ENCODE data around the gene CCDC107.

CCDC107 gene

GRCh38 chr9:35664531-35665470 lies 6.7 kb downstream of the CCDC107 start, which contains the start of gene ARHGEF39:
Gene ARHGEF39 (minus strand): TSS chr9:35665195. CDS start chr9:35665169, 26 bp downstream.
- peak; percentile 61 for DNase-seq (ENCODE audit: low read depth)
- H3K4me3 ChIP-seq (ENCODE audit: control insufficient read depth, low read depth, low read length) = peak within 1 kb of the TSS; percentile 67
- no peak for TF ChIP-seq CTCF (conservative IDR thresholded peaks at IDR 0.05; ENCODE audit: control insufficient read depth, insufficient read depth, low read depth, low read length)

DNA sequence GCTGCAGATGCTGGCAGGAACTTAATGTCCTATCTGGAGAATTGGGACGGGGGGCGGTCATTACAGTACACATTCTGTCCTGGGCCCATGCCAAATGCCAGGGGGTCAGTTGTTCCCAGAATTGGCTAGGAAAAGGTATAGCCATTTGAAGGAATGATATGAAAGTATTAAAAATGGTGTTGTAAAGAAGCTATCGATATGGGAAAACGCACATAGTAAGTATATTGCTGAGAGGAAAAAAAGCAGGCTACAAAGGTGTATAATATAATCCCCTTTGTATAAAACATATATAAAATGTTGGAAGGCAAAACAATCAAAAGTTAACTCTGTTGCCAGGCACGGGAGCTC lies 7.4 kb downstream of the CCDC107 start:
- peak overlapping the region; percentile 67 for H3K4me3 ChIP-seq (ENCODE audit: control insufficient read depth, low read depth, low read length)
- DNase-seq (ENCODE audit: low read depth) = no peak
- TF ChIP-seq CTCF (conservative IDR thresholded peaks at IDR 0.05; ENCODE audit: control insufficient read depth, insufficient read depth, low read depth, low read length) = no peak

DNA sequence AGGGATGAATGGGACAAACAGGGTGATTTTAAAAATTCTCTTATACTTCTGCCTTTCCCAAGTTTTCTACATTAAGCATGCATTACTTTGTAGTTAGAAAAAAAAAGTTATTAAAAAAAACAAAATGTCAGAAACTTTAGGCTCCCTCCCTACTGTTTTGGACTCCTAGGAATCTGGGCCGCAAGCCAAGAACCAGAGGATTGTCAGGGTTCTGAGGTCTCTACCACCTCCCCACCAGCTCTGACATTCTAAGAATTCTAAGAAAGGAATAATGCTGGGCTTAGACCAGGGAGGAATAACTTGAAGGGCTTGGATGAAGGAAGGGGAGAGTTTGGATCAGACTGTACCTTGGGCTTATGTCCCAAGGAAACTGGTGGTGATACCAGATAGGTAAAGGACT lies 8.0 kb downstream of the CCDC107 start:
- no peak for TF ChIP-seq CTCF (conservative IDR thresholded peaks at IDR 0.05; ENCODE audit: control insufficient read depth, insufficient read depth, low read depth, low read length)
- H3K4me3 ChIP-seq (ENCODE audit: control insufficient read depth, low read depth, low read length) = no peak overlapping the region
- no peak for DNase-seq (ENCODE audit: low read depth)

GRCh38 chr9:35666549-35666948 lies 8.5 kb downstream of the CCDC107 start:
- H3K4me3 ChIP-seq (ENCODE audit: control insufficient read depth, low read depth, low read length) = no peak overlapping the region
- no peak for TF ChIP-seq CTCF (conservative IDR thresholded peaks at IDR 0.05; ENCODE audit: control insufficient read depth, insufficient read depth, low read depth, low read length)
- no peak for DNase-seq (ENCODE audit: low read depth)

DNA sequence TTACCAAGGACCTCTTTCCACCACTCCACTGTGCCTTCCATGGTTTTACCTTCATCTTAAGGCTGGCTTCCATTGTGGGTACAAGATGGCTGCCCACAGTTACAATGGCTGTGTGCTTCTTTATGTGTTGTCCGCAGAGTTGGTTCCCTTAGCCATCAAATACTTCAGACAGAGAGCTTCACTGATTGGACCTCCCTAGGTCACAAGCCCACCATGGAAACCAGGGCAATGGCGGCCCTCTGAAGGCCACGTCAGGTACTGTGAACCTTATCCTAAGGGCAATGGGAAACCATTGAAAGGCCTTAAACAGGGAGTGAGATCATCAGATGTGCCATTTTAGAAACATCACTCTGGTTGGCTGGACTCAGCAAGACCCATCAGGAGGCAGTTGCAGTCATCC lies 9.8 kb downstream of the CCDC107 start:
- H3K4me3 ChIP-seq (ENCODE audit: control insufficient read depth, low read depth, low read length) = no peak overlapping the region
- no peak for TF ChIP-seq CTCF (conservative IDR thresholded peaks at IDR 0.05; ENCODE audit: control insufficient read depth, insufficient read depth, low read depth, low read length)
- no peak for DNase-seq (ENCODE audit: low read depth)

- no peak for TF ChIP-seq CTCF (conservative IDR thresholded peaks at IDR 0.05; ENCODE audit: control insufficient read depth, insufficient read depth, low read depth, low read length)
- peak; percentile 74 for DNase-seq (ENCODE audit: low read depth)
- no peak overlapping the region for H3K4me3 ChIP-seq (ENCODE audit: control insufficient read depth, low read depth, low read length)
Measured at GRCh38 chr9:35669331-35670145, 11.4 kb downstream of the CCDC107 start.
